PC-3 (cell line): ENCODE data around the gene H2AZ2.

Source experiments
- EZH2 ChIP-seq: fragments of 300-600 bp; sonication (generic); IDR thresholded peaks from one replicate; pipeline ENCODE4 v1.6.1; 2017; ENCODE audit warnings: antibody characterized with exemption, mild to moderate bottlenecking, low read length; ENCODE audit not compliant: unreplicated experiment
- EZH2phosphoT487 ChIP-seq: fragments of 300-600 bp; sonication (generic); IDR thresholded peaks from 2 replicates; pipeline ENCODE4 v1.6.1; 2018; ENCODE audit warnings: mild to moderate bottlenecking, antibody characterized with exemption, low read length, borderline replicate concordance
- TF ChIP-seq, protein P1 (sequence below): fragments of 300-600 bp; sonication (generic); conservative IDR thresholded peaks from 2 replicates; pipeline ENCODE4 v1.5.1; 2017; ENCODE audit warnings: antibody characterized with exemption, low read depth, mild to moderate bottlenecking, low read length

GRCh38 chr7:44827567-44827966 is 20.3 kb downstream of the H2AZ2 start:
- TF ChIP-seq EZH2 (no peak), EZH2phosphoT487 (no peak)
- TF ChIP-seq, protein P1, sequence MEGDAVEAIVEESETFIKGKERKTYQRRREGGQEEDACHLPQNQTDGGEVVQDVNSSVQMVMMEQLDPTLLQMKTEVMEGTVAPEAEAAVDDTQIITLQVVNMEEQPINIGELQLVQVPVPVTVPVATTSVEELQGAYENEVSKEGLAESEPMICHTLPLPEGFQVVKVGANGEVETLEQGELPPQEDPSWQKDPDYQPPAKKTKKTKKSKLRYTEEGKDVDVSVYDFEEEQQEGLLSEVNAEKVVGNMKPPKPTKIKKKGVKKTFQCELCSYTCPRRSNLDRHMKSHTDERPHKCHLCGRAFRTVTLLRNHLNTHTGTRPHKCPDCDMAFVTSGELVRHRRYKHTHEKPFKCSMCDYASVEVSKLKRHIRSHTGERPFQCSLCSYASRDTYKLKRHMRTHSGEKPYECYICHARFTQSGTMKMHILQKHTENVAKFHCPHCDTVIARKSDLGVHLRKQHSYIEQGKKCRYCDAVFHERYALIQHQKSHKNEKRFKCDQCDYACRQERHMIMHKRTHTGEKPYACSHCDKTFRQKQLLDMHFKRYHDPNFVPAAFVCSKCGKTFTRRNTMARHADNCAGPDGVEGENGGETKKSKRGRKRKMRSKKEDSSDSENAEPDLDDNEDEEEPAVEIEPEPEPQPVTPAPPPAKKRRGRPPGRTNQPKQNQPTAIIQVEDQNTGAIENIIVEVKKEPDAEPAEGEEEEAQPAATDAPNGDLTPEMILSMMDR, result no peak
